Cardiac muscle cell (in vitro differentiated cells and primary cell): Measurements from ENCODE around the gene OR51T1. TPM values are rescaled to one million over a fixed set of nuclear protein-coding genes. Genes with fewer than 3 reads are reported as not detected.

Experiments
- DNase-seq, 2 donors: peaks; one replicate each; pipeline versions ENCODE4 v3.0.0 to v3.0.0-alpha.2; 2010 to 2017; ENCODE audit warnings: low read depth in 1 of 2, low spot score in 1 of 2
- H3K27ac ChIP-seq: fragments of 200-600 bp; sonication (generic); 2 replicates; pipeline ENCODE4 v1.5.1; 2016
- H3K27me3 ChIP-seq: fragments of 200-600 bp; sonication (generic); 2 replicates; pipeline ENCODE4 v1.6.0; 2016; ENCODE audit warnings: control low read depth
- H3K36me3 ChIP-seq: fragments of 200-600 bp; sonication (generic); 2 replicates; pipeline ENCODE4 v1.5.1; 2016; ENCODE audit warnings: control low read depth
- H3K4me1 ChIP-seq: fragments of 200-600 bp; sonication (generic); 2 replicates; pipeline ENCODE4 v1.8.1; 2017; ENCODE audit warnings: low read depth, mild to moderate bottlenecking, mixed run types
- H3K4me3 ChIP-seq: fragments of 200-600 bp; sonication (generic); 2 replicates; pipeline ENCODE4 v1.5.1; 2016; ENCODE audit warnings: mild to moderate bottlenecking
- H3K9me3 ChIP-seq: fragments of 200-600 bp; sonication (generic); 2 replicates; pipeline ENCODE4 v1.5.1; 2017; ENCODE audit warnings: low read depth, mild to moderate bottlenecking, control low read depth
- polyA plus RNA-seq: library from polyadenylated mRNA; unstranded; fragments of >200 nt; fragmentation: Nextera tagmentation; extraction: Ambion mirVana; gene quantifications from 2 replicates; pipeline ENCODE4 v1.2.1, GENCODE V29; 2016
- total RNA-seq: library from RNA; depleted of rRNA; stranded (reverse); fragments of >200 nt; gene quantifications from 2 replicates; pipeline ENCODE4 v1.2.3, GENCODE V29; 2016
- TF ChIP-seq, protein P1 (sequence below): IDR thresholded peaks from 2 replicates; pipeline ENCODE4 v1.5.1; 2012; ENCODE audit warnings: low read depth, mild to moderate bottlenecking, low read length

The OR51T1 gene
- total and polyA plus RNA-seq, 2 experiments from 2014 or later: not detected

DNA sequence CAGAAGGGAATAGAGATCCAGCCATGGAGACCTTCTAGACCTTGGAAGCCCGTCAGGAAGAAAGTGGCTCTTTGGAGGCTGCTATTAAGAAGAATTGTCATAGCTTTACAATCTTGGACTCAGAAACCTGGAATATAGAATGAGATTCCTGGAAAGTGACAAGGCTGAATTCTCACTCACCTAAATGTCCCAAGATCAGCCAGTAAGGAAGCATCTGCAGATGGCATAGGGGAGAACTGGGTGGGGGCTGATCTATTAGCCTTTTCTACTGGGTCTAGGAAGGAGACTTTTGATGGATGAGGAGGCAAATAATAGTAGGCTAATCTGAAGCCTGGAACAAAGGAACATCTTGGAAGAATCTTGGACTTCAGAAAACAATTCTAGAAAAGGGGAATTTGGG, 42.5 kb downstream of the OR51T1 start, which contains the start of gene OR51G1:
OR51G1 (minus strand) TSS at position 101 of the 400 bp plus-strand sequence; CDS start at position 101, 0 bp downstream.
- Histone ChIP-seq H3K4me1 (no peaks in the 10 kb centered on the region), H3K36me3 (no peaks in the 10 kb centered on the region), H3K27ac (no peak within 1 kb of the TSS), H3K27me3 (no peaks in the 10 kb centered on the region), H3K4me3 (no peak within 1 kb of the TSS), H3K9me3 (no peaks in the 10 kb centered on the region)
- DNase-seq: no peak
- TF ChIP-seq, protein P1, sequence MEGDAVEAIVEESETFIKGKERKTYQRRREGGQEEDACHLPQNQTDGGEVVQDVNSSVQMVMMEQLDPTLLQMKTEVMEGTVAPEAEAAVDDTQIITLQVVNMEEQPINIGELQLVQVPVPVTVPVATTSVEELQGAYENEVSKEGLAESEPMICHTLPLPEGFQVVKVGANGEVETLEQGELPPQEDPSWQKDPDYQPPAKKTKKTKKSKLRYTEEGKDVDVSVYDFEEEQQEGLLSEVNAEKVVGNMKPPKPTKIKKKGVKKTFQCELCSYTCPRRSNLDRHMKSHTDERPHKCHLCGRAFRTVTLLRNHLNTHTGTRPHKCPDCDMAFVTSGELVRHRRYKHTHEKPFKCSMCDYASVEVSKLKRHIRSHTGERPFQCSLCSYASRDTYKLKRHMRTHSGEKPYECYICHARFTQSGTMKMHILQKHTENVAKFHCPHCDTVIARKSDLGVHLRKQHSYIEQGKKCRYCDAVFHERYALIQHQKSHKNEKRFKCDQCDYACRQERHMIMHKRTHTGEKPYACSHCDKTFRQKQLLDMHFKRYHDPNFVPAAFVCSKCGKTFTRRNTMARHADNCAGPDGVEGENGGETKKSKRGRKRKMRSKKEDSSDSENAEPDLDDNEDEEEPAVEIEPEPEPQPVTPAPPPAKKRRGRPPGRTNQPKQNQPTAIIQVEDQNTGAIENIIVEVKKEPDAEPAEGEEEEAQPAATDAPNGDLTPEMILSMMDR: no peak

DNA sequence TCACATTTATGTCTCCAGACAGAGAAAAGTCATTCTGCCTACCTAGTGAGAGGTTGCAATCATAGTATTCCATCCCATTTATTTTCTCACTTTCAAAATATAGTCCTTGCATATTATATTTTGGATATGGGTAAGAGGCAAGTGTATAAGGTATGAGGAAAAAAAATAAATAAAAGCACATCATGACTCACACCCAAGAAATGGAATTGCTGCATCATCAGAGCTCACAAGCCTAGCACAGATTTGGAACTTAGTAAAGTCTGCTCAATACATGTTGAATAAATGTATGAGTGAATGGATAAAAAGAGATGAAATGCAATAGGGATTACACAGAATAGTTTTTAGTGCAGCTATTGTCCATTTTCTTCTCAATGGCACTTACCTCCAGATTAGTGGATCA, 44.9 kb downstream of the OR51T1 start:
- TF ChIP-seq, protein P1: no peak
- H3K36me3 ChIP-seq: no peaks in the 10 kb centered on the region
- DNase-seq: no peak
- no peaks in the 10 kb centered on the region for H3K4me1 ChIP-seq
- H3K4me3 ChIP-seq: no peak overlapping the region
- H3K27ac ChIP-seq: no peak overlapping the region
- H3K27me3 ChIP-seq: no peaks in the 10 kb centered on the region
- H3K9me3 ChIP-seq: no peaks in the 10 kb centered on the region

Other genes starting within 250 kb of the OR51T1 start
- not detected in 2 replicates for gene OR51D1, start 244.4 kb upstream of the OR51T1 start, total RNA-seq
- not detected in 2 replicates for gene OR51D1, start 244.4 kb upstream of the OR51T1 start, polyA plus RNA-seq
- gene OR51E1, start 237.9 kb upstream of the OR51T1 start, total RNA-seq: not detected in 2 replicates
- not detected in 2 replicates for gene OR51E1, start 237.9 kb upstream of the OR51T1 start, polyA plus RNA-seq
- not detected in 2 replicates for gene OR51E2, start 184.0 kb upstream of the OR51T1 start, total RNA-seq
- not detected in 2 replicates for gene OR51E2, start 184.0 kb upstream of the OR51T1 start, polyA plus RNA-seq
- gene MMP26, start 177.1 kb upstream of the OR51T1 start, total RNA-seq: not detected in 2 replicates
- gene MMP26, start 177.1 kb upstream of the OR51T1 start, polyA plus RNA-seq: not detected in 2 replicates
- gene OR51F1, start 112.0 kb upstream of the OR51T1 start, total RNA-seq: not detected in 2 replicates
- not detected in 2 replicates for gene OR51F1, start 112.0 kb upstream of the OR51T1 start, polyA plus RNA-seq
- gene OR52R1, start 77.5 kb upstream of the OR51T1 start, total RNA-seq: not detected in 2 replicates
- not detected in 2 replicates for gene OR52R1, start 77.5 kb upstream of the OR51T1 start, polyA plus RNA-seq
- not detected in 2 replicates for gene OR51F2, start 60.6 kb upstream of the OR51T1 start, total RNA-seq
- not detected in 2 replicates for gene OR51F2, start 60.6 kb upstream of the OR51T1 start, polyA plus RNA-seq
- not detected in 2 replicates for gene OR51S1, start 32.7 kb upstream of the OR51T1 start, total RNA-seq
- gene OR51S1, start 32.7 kb upstream of the OR51T1 start, polyA plus RNA-seq: not detected in 2 replicates
- not detected in 2 replicates for gene OR51A7, start 21.9 kb downstream of the OR51T1 start, total RNA-seq
- gene OR51A7, start 21.9 kb downstream of the OR51T1 start, polyA plus RNA-seq: not detected in 2 replicates
- not detected in 2 replicates for gene OR51G2, start 37.5 kb downstream of the OR51T1 start, total RNA-seq
- gene OR51G2, start 37.5 kb downstream of the OR51T1 start, polyA plus RNA-seq: not detected in 2 replicates
- gene OR51G1, start 42.4 kb downstream of the OR51T1 start, total RNA-seq: not detected in 2 replicates
- not detected in 2 replicates for gene OR51G1, start 42.4 kb downstream of the OR51T1 start, polyA plus RNA-seq
- not detected in 2 replicates for gene OR51A4, start 65.7 kb downstream of the OR51T1 start, total RNA-seq
- not detected in 2 replicates for gene OR51A4, start 65.7 kb downstream of the OR51T1 start, polyA plus RNA-seq
- gene OR51A2, start 73.8 kb downstream of the OR51T1 start, total RNA-seq: not detected in 2 replicates
- not detected in 2 replicates for gene OR51A2, start 73.8 kb downstream of the OR51T1 start, polyA plus RNA-seq
- not detected in 2 replicates for gene OR51L1, start 113.0 kb downstream of the OR51T1 start, total RNA-seq
- gene OR51L1, start 113.0 kb downstream of the OR51T1 start, polyA plus RNA-seq: not detected in 2 replicates
- gene OR52J3, start 164.6 kb downstream of the OR51T1 start, total RNA-seq: not detected in 2 replicates
- not detected in 2 replicates for gene OR52J3, start 164.6 kb downstream of the OR51T1 start, polyA plus RNA-seq
- not detected in 2 replicates for gene OR52E2, start 177.7 kb downstream of the OR51T1 start, total RNA-seq
- not detected in 2 replicates for gene OR52E2, start 177.7 kb downstream of the OR51T1 start, polyA plus RNA-seq
- not detected in 2 replicates for gene OR52E1, start 187.7 kb downstream of the OR51T1 start, total RNA-seq
- not detected in 2 replicates for gene OR52E1, start 187.7 kb downstream of the OR51T1 start, polyA plus RNA-seq